ENCODE results near the gene SVIL. TPM values are rescaled to one million over a fixed set of nuclear protein-coding genes. Genes with fewer than 3 reads are reported as not detected.
"Not testable (repeated sequence)": the region's sequence is repeated elsewhere in the genome, so short reads cannot be mapped to it uniquely, and the experiment has no call there.

The SVIL gene
- total and polyA plus RNA-seq, 10 donors = 1.4 to 65.3 (median 20.4) TPM

DNA sequence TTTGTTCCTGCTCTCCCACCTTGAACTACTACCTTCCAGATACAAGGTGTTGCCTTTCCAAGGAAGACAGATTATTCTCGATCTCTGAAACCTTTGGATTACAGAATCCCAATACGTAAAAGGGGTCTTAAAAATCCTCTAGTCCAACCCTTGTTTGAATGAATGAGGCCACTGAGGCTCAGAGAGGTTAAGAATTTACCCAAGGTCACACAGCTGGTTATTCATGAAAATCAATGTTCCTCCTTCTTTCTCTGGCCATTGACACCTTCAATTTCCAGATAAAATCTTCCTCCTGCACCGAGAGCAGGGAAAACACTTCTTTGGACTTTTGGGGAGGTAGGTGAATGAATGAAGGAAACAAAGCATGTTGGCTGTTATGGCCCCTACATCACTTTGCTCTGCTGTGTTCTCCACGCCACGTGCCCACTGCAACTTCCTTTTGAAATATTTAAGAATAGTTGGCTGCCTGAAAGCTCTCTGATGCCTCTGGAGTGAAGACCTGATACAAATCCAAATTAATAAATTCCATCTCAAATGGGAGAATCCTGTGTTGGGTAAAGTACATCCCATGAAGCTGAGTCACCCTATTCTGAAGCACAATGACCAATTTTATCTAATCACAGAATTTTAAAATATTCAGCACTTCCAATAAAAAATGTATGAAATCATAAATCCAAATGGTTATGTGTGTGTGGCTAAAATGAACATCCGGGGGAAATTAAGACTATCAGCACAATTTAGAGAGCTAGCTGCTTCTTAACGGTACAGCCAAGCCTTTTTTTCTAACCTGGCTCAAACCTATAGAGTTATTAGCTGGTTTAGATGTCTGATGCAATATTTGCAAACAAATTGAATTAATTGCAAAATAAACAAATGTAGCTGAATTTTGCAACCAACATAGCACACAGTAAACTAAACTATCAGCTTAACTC is 7.3 kb downstream of the SVIL start:
- Histone ChIP-seq H3K4me1 (peaks cover 0 to 21% (median 0%) of the 10 kb centered on the region in 6 donors), H3K27ac (no peak overlapping the region), H3K27me3 (replicated peaks in 1 of 7) (no peaks in the 10 kb centered on the region), H3K36me3 (no peaks in the 10 kb centered on the region), H3K4me3 (no peak overlapping the region), H3K9me3 (no peaks in the 10 kb centered on the region)
- WGBS, 5 donors = 72 to 85% (median 83%) methylated on average over 7 of the region's 7 CpGs
- TF ChIP-seq, protein P1, sequence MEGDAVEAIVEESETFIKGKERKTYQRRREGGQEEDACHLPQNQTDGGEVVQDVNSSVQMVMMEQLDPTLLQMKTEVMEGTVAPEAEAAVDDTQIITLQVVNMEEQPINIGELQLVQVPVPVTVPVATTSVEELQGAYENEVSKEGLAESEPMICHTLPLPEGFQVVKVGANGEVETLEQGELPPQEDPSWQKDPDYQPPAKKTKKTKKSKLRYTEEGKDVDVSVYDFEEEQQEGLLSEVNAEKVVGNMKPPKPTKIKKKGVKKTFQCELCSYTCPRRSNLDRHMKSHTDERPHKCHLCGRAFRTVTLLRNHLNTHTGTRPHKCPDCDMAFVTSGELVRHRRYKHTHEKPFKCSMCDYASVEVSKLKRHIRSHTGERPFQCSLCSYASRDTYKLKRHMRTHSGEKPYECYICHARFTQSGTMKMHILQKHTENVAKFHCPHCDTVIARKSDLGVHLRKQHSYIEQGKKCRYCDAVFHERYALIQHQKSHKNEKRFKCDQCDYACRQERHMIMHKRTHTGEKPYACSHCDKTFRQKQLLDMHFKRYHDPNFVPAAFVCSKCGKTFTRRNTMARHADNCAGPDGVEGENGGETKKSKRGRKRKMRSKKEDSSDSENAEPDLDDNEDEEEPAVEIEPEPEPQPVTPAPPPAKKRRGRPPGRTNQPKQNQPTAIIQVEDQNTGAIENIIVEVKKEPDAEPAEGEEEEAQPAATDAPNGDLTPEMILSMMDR (IDR thresholded peaks at IDR 0.05 in 8 of 11, conservative IDR thresholded peaks at IDR 0.05 in 3 of 11) = no peak
- no peak for TF ChIP-seq POLR2AphosphoS5 (IDR thresholded peaks at IDR 0.05)
- no peak for TF ChIP-seq POLR2A (IDR thresholded peaks at IDR 0.05)
- no peak for DNase-seq
- intact Hi-C loops (cut with DNase I; ENCODE audit: low total_unique reads) = no loop called here

DNA sequence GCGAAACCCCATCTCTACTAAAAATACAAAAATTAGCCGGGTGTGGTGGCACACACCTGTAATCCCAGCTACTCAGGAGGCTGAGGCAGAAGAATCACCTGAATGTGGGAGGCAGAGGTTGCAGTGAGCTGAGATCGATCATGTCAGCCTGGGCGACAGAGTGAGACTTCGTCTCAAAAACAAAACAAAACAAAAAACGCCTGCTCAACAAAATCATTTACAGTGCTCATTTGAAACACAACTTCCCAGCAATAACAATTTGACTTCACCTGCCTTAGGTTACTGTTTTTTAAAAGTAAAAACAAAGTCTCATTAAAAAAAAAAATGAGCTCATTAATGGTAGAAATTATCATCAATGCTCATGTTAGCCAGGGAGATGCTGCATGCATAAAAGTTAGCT is 10.4 kb downstream of the SVIL start:
- intact Hi-C loops (cut with DNase I; ENCODE audit: low total_unique reads); H3K27me3 ChIP-seq (replicated peaks in 1 of 7); H3K4me3 ChIP-seq; H3K36me3 ChIP-seq; DNase-seq; H3K9me3 ChIP-seq: not testable (repeated sequence)
- 84 to 98% (median 95%) methylated on average over 6 of the region's 6 CpGs for WGBS, 5 donors
- H3K4me1 ChIP-seq = peaks cover 0 to 11% (median 0%) of the 10 kb centered on the region in 6 donors
- peak overlapping the region in 2 of 8 donors; percentile 51 to 73 for H3K27ac ChIP-seq

GRCh38 chr10:29623797-29624196 is 11.0 kb downstream of the SVIL start:
- H3K4me1 ChIP-seq = peaks cover 0 to 11% (median 0%) of the 10 kb centered on the region in 6 donors
- peak overlapping the region in 2 of 8 donors; percentile 51 to 73 for H3K27ac ChIP-seq
- TF ChIP-seq POLR2AphosphoS5 (IDR thresholded peaks at IDR 0.05) (no peak), POLR2A (IDR thresholded peaks at IDR 0.05) (no peak)
- TF ChIP-seq, protein P1 (IDR thresholded peaks at IDR 0.05 in 8 of 11, conservative IDR thresholded peaks at IDR 0.05 in 3 of 11) = no peak
- no peak overlapping the region for H3K4me3 ChIP-seq
- no peaks in the 10 kb centered on the region for H3K36me3 ChIP-seq
- H3K9me3 ChIP-seq = no peaks in the 10 kb centered on the region
- DNase-seq = no peak
- H3K27me3 ChIP-seq (replicated peaks in 1 of 7) = no peaks in the 10 kb centered on the region
- intact Hi-C loops (cut with DNase I; ENCODE audit: low total_unique reads) = no loop called here
- 74 to 95% (median 86%) methylated on average over 4 of the region's 4 CpGs for WGBS, 5 donors

- Histone ChIP-seq H3K4me3 (no peak overlapping the region), H3K36me3 (no peaks in the 10 kb centered on the region), H3K27me3 (replicated peaks in 1 of 7) (no peaks in the 10 kb centered on the region), H3K9me3 (no peaks in the 10 kb centered on the region), H3K27ac (no peak overlapping the region), H3K4me1 (peaks cover 0 to 6% (median 0%) of the 10 kb centered on the region in 6 donors)
- WGBS, 5 donors = 87 to 92% (median 90%) methylated on average over 14 of the region's 14 CpGs
- intact Hi-C loops (cut with DNase I; ENCODE audit: low total_unique reads) = no loop called here
- no peak for DNase-seq
- TF ChIP-seq POLR2AphosphoS5 (IDR thresholded peaks at IDR 0.05) (no peak), POLR2A (IDR thresholded peaks at IDR 0.05) (no peak)
- TF ChIP-seq, protein P1 (IDR thresholded peaks at IDR 0.05 in 8 of 11, conservative IDR thresholded peaks at IDR 0.05 in 3 of 11) = no peak
Measured at GRCh38 chr10:29622382-29622922, 12.3 kb downstream of the SVIL start.

Measured in spleen (tissue), 11 donors.